ENCODE data around the gene PPP1R18.
"Not testable (repeated sequence)": the region's sequence is repeated elsewhere in the genome, so short reads cannot be mapped to it uniquely, and the experiment has no call there.

Gene PPP1R18

DNA sequence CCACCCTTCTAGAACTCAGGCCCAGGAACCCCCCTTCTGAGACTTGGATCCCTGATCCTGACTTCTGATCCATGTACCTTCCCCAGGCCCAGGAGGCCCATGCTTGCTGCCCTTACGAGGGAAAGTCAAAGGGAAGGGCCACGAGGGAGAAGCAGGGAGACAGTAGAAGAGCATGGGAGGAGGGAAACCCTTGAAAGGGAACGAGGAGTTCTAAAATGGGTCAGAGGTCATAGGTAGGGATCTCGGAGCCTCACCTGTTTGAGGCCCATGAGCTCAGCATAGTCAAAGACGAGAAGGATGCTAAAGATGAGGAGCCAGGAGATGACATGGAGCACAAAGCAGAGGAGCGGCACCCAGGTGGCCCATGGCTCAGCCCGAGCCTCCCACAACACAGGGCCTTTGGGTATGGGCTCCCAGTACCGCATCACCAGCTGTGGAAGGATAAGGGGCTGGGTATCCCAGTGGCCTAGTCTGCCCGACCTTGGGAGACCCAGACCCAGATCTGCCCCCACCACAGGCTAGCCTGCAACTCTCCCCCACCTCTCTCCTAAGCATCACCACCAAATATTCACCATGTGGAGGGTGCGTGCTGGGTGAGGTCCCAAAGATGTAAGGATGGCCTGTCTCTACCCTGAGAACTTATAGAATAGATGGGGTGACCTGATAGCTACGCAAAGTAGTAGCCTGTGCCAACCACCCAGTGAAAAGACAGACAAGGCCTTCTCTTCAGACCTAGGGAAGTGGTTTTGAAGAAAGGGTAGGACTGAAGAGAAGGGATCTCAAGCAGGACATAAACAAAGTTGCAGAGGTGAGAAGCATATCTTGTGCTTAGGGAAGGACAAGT, 2.8 kb upstream of the PPP1R18 start:
- DNase-seq: no peak

DNA sequence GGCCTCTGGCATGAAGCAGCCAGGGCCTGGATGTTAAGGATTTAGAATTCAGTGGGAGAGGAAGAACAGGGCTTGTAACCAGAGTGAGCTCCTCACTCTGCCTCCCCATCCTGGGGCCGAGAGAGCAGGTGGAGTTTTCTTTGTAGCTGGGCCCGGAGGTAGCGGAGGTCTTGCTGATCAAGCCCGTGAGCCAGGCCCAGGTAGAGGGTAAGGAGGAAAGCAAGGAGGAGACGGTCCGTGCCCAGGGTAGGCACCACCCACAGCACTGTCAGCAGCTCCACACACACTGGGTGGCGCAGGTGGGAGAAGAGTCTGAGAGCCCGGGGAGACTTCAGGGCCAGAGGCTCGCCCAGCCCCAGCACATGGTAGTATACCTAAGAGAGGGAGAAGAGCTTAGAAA, 2.1 kb upstream of the PPP1R18 start:
- DNase-seq: no peak

DNA sequence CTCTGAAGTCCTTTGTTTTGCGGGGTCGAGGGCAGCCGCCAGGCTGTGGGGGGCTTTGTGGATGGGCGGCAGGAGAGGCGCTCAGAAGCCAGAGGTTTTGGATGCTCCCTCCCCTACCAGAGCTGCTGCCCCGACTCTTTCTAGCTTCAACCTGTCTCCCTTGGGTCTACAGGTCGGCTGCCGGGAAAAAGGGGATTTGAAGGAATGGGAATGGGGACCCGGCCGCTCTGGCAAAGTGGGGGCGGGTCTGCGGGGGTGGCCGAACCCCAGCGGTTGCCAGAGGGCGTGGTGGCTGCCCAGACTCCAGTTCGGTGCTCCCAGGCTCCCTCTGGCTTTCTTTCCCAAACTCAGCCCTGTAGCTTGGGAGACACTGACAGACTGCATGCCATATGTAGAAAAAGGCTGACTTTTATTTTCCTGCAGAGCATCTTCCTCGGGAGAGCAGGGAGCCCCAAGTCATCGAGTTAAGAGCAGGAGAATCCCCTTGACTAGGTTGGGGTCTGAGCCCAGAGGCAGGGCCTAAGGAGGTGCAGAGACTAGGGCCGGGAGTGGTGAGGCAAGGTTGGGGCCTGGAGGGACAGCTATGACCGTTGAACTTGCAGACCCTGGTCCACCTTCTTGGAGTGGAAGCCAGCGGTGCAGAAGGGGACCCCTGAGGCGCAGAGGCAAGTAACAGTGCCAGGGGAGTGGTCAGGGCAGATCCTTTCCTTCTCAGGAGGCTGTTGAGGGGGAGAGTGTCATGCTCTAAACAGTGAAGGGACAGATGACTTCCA, 1.4 kb upstream of the PPP1R18 start:
- peak in 1 of 2 experiments; percentile 31 for DNase-seq

DNA sequence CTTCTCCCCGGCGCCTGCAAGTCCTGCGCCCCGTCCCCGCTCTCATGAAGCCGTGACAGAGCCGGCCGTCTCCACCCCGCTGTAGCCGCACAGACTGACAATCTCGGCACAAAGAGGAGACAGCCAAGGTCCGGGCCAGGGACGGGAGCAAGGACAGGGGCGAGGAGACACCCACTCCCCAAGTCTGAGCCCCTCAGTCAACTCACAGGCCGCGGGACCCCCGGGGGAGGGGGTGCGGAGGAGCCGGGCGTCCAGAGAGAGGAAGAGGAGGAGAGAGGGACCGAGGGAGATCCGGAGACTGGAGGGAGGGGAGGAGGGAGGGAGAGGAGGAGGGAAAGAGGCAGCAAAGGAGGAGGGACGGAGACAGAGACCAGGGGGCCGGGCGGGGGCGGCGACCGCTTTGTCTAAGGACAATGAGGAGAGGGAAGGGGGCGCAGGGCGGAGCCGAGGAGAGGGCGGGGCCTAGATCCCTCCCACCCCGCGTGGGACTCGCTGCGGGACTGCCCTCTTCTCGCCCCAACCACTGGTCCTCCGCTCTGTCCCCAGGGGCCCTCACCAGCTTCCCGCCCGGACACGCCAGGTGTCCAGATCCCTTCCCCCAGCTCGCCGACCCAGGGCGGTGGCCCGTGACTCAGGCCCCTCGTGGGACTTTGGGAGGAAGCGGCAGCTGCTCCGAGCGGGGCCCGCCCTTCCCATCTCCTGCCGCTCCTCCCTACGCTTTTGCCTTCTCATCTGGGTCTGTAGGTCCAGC, 638 bp upstream of the PPP1R18 start:
- DNase-seq: peak; percentile 76 to 82

DNA sequence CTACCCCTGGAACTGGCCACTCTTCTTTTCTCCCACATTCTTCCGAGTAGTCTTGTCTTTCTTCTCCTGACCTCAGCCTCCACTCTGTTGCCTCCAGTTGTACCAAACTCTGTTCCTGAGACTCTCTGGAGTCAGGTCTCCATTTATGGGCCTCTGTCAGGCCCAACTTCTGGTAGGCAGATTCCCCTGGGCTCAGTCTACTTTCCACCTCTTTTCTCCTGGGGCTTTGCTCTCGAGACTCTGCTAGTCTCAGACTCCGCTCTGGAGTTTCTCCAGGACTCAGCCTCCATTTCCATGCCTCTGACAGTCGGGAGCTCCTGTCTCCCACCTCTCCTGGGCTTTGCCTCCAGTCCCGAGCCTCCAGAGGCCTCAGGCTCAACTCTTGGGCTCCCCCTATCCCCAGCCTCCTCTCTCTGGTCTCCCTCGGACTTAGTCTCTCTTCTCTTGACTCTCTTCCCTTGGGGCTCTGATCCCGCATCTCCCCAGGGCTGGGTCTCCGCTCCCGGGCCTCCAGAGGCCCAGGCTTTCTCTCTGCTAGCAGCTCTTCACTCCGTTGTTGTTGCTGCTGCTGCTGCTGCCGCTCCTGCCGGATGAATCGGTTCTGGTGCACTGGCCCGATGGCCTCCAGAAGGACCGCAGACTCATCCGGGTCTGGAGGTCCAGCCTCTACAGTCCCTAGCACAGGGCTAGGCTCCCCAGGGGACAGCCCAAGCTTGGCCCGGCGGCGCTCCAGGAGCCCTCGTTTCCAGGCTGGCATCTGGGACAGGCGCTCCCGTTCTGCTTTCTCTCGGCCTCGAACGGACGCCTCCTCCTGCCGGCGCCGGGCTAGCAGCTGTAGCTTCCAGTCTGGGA, 1.1 kb downstream of the PPP1R18 start:
- no peak for DNase-seq

DNA sequence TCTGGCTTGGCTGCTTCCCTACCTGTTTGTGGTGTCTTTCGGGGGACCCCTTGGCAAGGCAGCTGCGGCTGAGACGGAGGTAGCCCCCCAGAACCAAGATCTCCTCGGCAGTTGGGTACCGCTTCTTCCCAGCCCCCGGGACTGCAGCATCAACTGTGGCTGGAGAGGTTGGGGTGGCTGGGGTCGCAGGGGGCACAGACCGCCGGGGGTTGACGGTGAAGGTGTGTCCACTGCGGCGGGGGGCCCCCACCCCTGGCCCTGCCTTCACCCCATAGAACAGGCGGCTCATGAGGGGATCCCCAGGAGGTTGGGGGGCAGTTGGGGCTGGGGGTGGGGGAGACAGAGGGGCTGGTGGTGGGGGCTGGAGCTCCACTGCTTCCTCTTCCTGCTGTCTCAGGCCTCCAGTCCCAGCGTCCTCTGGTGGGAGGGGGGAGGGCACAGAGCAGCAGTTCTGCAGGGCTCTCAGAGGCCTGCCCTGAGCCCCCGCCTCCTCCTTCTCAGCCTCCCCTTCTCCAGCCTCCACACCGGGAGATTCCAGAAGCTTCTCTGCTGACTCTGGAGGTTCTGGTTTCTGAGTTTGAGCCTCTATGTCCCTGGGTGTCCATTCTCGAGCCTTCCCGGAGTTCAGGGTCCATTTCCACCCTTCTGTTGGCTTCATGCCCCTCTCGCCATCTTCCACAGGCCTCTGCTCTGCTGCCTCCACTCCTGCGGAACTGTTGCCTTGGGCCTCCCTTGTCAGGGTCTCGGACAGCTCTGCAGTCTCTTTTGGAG, 1.9 kb downstream of the PPP1R18 start:
- no peak for DNase-seq

DNA sequence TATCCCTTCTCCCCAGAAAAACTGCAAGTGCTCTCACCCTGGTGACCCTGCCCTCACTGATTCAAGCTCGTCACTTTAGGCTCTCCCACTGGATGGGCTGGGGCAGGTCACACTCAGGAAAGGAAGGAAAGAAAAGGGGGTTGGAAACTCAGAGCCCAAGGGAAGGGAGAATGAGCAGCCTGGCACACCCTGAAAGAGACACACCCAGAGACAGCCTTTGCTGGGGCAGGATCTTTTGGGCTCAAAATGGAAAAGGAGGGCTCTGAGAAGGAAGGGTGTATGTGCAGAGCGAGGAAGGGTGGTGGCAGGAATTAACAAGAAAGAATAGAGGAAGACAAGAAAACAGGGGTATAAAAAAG, 2.5 kb downstream of the PPP1R18 start:
- DNase-seq: no peak

DNA sequence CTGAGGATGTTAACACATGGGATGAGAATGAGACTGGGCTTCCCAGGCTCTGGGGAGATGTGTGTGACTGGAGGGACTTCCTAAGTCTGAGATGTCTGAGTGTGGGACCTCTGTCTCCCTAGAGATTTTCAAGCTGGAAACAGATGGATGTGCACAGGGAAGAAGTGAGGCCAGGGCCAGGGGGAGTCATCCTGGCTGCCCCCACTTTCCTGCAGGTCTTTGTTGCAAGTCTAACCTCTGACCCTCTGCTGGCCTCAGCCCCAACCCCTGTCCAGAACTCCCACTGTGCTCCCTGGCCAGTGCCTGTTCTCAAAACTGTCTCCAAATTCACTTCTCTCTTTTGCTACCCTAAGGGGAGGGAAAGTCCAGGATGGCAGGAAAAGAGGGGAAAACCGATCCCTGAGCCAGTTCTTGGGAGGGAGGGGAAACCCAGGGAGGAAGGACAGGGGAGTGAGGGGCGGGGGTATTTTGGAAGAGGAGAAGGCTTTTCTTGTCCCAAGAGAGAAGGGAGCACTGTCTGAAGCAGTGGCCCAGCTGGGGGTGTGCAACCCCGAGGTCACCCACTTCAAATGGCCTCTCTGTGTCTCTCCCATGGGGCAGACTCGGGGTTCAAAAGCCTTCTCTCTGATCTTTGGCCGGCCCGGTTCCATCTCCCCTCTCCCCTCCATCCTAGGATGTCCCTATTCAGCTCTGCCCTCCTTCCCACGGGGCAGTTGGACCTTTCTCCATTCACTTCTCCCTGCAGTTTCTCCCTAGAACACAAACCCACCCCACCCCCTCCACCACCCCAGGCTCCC, 3.1 kb downstream of the PPP1R18 start:
- DNase-seq: no peak

DNA sequence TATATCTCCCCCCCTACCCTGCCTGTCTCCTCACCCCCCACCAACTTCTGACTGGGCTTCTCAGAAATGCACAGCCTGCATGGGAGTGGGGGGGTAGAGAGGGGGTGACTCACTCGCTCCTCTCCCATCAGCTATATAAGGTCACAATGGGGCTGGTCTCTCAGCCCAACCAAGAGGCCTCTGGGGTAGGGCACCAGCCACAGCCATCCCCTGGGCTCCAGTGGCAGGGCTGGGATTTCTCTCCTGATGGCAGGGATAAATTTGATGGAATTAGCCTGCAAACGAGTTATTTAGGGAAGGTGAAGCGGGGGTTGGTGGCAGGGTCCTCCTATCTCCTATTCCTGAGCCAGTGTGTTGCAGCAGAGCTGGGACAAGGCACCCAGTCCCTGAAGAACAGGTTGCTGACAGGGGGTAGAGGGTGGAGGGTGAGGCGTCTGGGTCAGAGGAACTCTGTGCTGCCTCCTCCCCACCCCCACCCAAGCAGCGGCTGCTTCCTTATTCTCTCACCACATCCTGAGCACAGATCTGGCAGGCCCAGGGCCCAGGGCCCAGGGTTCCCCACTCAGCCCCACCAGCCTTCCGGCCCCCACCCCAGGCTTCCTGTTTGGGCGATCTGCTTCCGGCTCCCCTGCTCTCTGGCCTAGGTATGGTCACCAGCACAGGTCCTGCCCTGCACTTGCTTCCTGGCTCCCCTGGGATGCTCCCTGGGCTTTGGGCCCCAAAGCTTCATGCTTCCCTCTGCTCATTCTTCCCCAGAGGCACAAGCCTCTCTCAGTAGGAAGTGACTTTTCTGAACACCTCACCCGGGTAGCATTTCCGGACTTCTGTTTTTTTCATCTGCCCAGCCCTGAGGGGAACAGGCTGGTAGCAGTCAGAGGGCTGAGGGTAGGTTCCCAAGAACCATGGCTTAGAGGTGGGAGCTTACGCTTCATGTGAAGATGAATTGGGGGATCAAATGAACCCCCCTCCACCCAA, 4.0 kb downstream of the PPP1R18 start:
- no peak for DNase-seq

DNA sequence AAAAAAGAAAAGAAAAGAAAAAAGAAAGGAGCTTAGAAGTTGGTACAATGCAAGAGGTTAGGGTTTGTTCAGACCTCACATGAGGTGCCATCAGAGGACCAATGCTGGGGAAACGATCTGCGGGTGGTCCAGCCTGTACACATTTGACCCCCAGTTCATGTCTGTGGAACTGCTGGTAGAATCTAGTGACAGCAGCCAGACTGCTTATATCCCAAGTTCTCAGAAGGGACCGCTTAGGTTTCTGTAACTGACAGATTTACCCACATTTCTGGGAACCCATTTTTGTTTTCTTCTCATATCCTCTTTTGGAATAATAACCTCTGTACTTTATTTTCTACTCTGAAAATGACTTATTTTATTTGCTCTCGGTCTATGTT, 4.7 kb downstream of the PPP1R18 start:
- no peak for DNase-seq

DNA sequence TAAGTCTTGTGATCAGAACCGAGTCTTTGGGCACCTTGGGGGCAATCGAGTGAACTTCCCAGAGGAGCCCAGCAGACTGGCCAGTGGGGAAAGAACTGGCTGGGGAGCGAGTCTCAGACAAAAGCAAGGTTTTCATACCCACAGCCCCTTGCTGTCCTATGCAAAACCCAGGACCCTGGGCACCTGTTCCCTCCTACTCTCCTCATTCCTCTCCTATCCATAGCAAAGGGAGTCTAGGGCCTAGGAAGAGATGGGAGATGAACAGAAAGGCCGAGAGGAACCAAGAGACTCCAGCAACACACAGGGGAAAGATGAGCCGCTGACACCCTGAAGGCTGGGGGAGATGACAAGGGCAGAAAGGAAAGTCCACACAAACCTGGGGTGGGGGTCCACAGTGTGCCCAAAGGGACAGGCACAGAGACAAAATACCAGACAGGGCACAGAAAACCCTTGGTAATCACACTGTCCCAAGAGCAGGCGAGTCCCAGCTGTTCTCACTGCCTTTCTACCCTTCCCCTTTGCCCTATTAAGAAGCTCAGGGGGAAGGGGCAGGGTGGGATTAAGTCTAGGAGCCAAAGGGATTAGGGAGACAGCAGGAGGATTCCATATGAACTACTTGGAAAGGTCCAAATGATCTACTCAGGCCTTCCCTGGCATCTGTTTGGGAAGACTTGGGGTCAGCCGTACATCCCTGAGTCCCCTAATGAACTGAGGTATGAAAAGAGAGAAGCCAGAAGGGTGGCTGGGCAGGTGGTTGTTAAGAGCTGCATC, 6.5 kb downstream of the PPP1R18 start:
- peak; percentile 89 to 96 for DNase-seq

DNA sequence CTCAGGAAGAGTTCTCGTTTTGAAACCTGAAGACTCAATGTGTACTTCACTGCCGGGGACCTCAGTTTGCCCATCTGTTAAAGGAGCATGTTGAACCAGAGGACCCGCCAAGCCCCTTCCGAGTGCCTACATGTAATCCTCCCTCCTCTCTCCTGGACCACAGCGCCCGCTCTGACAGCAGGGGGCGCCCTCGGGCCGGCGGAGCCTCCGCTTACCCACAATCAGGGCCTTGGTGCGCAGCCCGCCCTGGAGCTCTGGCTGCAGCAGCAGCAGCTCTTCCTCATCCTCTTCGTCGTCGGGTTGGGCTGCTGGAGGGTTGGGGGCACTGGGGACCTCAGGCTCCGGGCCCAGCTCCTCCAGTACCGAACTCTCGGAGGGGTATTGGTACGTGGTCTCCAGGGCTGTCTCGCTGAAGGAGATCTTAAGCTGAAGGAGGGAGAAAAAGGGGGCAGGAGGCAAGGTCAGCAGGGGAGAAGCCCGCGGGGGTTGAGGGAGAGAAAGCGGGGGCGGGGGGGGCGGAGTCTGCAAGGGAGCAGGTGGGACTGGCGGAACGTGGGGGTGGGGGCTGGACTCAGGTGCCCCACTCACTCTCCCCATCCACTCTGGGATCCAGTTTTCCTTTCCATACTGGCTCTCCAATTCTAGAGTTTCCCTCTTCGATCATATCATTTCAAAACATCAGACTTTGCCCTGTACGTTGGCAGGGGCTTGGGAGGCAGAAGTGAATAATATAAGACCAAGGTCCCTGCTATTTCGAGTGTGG, 7.3 kb downstream of the PPP1R18 start:
- peak; percentile 42 to 78 for DNase-seq

DNA sequence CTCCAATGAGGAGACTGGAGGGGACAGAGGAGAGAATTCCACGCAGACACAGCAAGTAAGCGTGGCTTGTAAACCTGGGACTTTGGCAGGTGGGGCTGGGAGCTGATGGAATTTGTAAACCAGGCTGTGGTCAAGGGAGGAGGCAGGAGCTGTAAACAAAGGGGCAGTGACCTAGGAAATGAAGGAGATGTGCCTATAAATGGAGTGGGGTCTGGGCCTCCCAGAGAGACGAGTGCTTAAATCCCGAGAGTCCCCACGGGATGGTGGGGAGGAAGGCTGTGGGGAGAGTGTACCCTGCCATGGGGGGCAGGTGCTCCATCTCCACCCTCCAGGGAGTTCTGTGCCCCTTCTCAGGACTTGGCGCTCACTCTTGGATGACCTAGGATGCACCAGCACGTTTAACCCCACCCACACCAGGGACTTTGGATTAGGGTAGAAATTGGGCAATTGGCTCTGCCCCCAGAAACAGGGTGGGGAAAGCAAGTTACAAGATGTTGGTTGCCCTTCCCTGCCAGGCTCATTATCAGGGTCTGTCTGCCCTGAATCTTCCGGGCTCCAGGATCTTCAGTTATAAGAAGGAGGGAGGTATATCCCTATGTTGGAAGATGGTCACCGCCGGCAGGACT, 9.7 kb downstream of the PPP1R18 start:
- no peak for DNase-seq

DNA sequence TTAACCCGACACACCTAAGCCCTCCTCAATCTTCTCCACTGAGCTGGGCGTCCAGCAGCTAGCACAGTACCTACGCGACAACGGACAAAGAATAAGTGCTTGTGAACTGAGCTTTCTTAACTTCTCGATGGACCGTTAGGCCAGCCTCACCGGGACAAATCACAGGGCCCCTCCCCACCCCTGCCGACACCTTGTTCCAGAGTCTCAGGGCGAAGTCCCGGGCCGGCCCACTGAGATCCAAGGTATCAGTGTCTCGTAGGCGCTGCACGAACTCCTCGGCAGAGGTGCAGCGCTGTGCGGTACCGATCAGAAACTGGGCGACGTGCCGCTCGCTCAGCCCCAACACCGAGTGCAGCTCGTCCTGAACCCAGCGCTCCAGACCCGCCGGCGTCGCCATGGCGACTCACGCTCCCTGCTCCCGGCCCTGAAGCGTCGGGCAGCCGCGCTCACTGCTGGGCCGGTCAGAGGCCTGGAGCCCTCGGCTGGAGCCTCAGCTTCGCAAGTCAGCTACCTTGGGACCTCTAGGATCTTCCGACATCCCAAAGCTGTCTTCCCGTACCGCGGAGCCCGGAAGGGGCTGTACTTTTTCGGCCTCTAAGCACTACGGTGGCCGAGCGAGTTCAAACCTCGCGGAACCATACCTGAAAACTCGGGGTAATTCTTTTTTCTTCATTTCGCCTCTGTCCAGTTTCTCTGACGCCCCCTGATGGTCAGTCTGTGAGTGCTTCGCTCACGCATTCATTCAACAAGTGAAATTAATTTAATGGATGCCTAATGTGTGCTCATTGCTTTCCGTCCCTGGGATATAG, 13.8 kb downstream of the PPP1R18 start, which contains the start of gene DHX16:
Gene DHX16, minus strand, starts transcription at position 562 of the 809 bp plus-strand sequence. Its CDS starts 165 bp downstream, at position 397.
- peak; percentile 88 to 96 for DNase-seq

DNA sequence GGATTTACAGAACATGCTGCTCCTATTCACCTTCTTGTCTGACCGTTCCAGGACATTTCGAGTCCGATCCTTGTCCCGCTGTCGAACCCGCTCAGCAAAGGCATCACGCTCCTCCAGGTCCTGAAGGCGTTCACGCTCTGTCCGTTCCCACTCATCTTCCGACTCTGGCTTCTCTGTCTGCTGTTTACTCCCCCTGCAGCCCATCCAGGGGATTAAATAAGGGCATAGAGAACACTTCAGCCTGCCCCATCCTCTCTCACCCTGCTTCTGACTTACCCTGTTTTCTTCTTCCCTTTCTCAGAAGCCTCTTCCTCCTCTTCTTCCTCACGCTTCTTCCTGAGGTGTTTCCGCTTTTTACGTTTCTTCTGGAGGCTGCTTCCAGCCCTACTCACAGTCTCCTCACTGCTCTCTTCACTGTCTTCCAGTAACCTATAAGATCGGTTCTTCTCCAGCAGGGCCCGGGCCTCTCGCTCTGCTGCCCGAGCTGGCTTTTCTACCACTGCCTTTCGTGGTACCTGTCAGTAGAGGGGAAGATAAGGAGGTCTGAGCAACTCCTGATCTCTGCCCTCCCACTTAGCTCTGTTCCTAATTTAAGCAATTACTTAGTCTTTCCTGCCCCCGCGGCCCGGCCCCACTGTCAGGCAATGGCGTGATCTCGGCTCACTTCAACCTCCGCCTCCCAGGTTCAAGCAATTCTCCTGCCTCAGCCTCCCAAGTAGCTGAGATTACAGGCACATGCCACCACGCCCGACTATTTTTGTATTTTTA, 15.5 kb downstream of the PPP1R18 start:
- DNase-seq: no peak

DNA sequence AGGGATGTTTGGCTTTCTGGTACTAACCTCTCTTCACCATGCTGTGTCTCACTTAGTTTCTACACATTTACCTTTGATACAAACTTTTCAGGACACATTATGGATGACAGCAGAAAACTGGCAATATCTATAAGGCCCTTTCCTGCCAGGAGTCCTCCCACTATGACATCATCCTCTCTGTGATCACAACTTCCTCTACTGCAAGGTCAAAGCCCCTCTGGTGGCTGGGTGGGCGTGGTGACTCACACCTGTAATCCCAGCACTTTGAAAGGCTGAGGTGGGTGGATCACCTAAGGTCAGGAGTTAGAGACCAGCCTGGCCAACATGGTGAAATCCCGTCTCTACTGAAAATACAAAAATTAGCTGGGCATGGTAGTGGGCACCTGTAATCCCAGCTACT, 20.1 kb downstream of the PPP1R18 start:
- not testable (repeated sequence) for DNase-seq
